ENCODE data around the gene ESAM.
A peak's percentile ranks its signal among the peaks of the same experiment; 100 is the strongest.

Gene ESAM

GRCh38 chr11:124762105-124762623, at the start of gene ESAM:
Gene ESAM (minus strand): TSS chr11:124762290. CDS start chr11:124762154, 136 bp downstream.
- peak; percentile 48 to 57 for DNase-seq (ENCODE audit: low read depth in 1 of 2, low spot score in 1 of 2)

DNA sequence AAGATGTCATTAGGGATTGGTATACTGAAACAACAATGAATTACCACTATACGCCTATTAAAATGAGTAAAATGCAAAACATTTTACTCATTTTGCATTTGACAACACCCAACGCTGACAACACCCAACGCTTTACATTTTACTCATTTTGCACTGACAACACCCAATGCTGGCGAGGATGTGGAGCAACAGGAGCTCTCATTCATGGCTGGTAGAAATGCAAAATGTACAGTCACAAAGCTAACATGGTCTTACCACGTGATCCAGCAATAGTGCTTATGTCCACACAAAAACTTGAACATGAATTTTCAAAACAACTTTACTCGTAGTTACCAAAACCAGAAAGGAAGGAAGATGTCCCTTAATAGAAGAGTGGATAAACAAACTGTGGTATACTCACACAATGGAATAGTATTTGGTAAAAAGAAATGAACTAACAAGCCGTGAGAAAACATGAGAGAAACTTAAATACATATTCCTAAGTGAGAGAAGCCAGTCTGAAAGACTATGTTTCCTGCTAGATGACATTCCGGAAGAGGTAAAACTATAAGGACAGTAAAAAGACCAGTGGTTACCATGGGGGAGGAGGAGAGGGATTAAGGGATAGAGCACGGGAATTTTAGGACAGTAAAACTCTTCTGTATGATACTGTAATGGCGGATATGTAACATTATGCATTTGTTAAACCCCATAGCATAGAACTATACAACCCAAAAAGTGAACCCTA, 49.5 kb upstream of the ESAM start:
- DNase-seq (ENCODE audit: low read depth in 1 of 2, low spot score in 1 of 2), result no peak

DNA sequence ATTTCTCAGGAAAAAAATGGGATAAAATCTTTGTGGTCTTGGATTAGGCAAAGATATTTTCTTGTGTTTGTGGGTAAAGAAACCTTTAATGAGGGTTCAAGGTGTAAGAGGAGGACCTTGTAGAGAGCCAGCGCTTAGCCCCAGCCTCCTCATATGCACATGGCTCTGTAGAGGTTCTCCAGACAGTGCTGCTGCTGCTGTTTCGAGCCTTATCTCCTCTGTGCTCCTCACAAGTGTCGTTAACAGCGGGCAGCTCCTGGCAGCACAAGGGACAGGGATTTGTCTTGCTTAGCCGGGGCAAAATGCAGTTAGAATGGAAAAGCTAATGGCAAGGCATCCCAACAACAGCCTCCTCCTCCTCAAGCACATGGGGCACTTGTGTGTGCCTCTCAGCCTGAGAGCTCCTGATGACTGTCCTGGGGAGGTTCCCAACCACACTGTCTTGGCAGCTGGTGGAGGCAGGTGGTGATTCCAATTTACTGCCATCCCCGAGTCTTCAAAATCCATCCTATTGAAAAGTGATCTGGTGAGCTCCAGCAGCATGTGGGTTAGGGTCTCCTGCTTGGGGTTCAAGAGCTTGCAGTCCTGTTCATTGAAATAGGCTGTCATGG, 45.7 kb upstream of the ESAM start:
- DNase-seq (ENCODE audit: low read depth in 1 of 2, low spot score in 1 of 2), result no peak

DNA sequence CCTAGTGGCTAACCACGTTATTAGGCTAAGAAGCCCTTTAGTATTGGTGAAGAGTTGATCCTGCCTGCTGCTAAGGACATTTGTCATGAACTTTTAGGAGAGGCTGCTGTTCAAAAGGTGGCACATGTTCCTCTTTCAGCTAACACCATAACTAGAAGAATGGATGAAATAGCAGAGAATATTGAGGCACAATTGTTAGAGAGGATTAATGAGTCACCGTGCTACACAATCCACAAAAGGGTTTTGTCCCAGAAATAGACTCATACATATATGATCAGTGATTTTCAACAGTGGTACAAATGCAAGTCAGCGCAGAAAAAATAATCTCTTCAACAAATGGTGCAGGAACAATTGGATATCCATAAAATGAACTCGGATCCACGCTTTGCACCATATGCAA, 45.1 kb upstream of the ESAM start:
- DNase-seq (ENCODE audit: low read depth in 1 of 2, low spot score in 1 of 2), result no peak

DNA sequence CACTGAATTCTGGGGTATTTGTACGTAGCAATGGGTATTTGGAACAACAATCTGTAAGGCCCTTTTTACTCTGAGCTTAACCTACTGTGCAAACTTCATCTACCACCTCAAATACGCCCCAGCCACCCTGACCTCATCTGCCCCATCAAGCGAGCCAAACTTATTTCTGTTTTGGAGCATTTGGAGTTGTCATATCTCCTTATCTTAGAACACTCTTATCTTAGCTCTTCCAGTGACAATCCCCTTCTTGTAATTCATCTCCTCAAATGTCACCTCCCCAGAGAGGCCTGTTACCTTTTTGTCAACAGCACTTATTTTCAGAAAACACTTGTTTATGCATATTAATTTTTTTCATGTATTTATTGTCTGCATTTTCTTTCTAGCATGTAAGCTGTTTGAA, 42.8 kb upstream of the ESAM start:
- DNase-seq (ENCODE audit: low read depth in 1 of 2, low spot score in 1 of 2), result no peak

GRCh38 chr11:124801636-124802312, 39.7 kb upstream of the ESAM start:
- DNase-seq (ENCODE audit: low read depth in 1 of 2, low spot score in 1 of 2), result no peak

GRCh38 chr11:124801014-124801413, 38.9 kb upstream of the ESAM start:
- DNase-seq (ENCODE audit: low read depth in 1 of 2, low spot score in 1 of 2), result no peak

- DNase-seq (ENCODE audit: low read depth in 1 of 2, low spot score in 1 of 2), result peak; percentile 53 to 73
Measured at GRCh38 chr11:124800226-124800929, 38.3 kb upstream of the ESAM start, which contains the start of gene MSANTD2. Gene MSANTD2 (minus strand): TSS chr11:124800406. CDS start chr11:124800380, 26 bp downstream.

- DNase-seq (ENCODE audit: low read depth in 1 of 2, low spot score in 1 of 2), result peak; percentile 7 to 17
Measured at GRCh38 chr11:124799348-124800225, 37.5 kb upstream of the ESAM start.

DNA sequence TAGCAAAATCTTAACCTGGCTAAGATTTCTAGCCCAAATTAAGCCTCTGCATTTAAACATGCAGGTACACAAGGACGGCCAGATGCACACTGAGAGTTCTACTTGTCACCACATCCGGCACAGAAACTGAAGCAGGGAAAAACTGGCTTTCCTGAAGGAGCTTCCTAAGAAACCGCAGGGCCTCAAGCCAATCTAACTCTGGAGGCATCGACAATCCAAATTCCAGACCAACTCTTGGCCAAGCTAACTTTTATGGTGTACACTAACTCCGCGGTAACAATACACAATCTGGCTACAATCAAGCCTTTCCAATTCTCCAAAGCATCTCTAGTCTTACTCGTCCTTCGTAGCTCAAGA, 36.9 kb upstream of the ESAM start:
- no peak for DNase-seq (ENCODE audit: low read depth in 1 of 2, low spot score in 1 of 2)

DNA sequence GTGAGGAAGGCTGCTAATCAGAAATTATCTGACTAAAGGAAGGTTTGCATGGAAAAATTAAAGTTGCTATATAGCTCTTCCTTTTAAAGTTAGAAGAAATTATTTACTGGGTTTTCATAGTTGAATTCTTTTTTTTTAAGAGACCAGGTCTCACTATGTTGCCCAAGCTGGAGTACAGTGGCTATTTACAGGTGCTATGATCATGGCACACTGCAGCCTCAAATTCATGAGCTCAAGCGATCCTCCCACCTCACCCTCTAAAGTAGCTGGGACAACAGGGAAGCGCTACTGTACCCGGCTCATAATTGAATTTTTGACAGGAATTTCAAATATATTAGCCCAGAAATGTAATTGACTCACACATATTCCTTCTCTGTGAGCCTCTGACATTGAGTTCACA, 34.2 kb upstream of the ESAM start:
- DNase-seq (ENCODE audit: low read depth in 1 of 2, low spot score in 1 of 2), result no peak

- DNase-seq (ENCODE audit: low read depth in 1 of 2, low spot score in 1 of 2), result no peak
Measured at GRCh38 chr11:124793466-124794278, 31.6 kb upstream of the ESAM start.

GRCh38 chr11:124791626-124792341, 29.7 kb upstream of the ESAM start:
- DNase-seq (ENCODE audit: low read depth in 1 of 2, low spot score in 1 of 2), result no peak

- no peak for DNase-seq (ENCODE audit: low read depth in 1 of 2, low spot score in 1 of 2)
Measured at GRCh38 chr11:124788521-124788920, 26.4 kb upstream of the ESAM start.

DNA sequence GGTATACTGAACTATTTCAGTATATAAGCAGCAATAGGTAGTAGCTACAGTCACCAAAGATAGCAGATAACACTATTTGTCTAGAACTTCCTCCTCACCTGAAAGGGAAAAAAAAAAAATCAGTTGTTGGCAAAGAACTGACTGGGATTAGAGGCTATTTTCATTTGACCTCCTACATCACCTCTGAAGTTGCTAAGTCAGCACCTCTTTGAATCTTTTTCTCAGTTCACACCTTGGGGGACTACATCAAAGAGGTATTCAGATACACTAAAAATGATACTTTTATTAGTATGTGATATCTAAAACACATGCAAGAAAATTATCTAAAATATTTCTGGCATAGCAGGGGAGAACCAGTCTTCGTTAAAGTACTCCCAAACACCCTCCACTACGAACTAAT, 22.0 kb upstream of the ESAM start:
- DNase-seq (ENCODE audit: low read depth in 1 of 2, low spot score in 1 of 2), result no peak

GRCh38 chr11:124783002-124783401, 20.9 kb upstream of the ESAM start:
- no peak for DNase-seq (ENCODE audit: low read depth in 1 of 2, low spot score in 1 of 2)

GRCh38 chr11:124779568-124779967, 17.5 kb upstream of the ESAM start:
- DNase-seq (ENCODE audit: low read depth in 1 of 2, low spot score in 1 of 2), result no peak

- DNase-seq (ENCODE audit: low read depth in 1 of 2, low spot score in 1 of 2), result no peak
Measured at GRCh38 chr11:124778281-124778680, 16.2 kb upstream of the ESAM start.
